GM23338 (cell line): ENCODE data around the gene EML4. TPM values are rescaled to one million over a fixed set of nuclear protein-coding genes. Genes with fewer than 3 reads are reported as not detected.

Experiments
- ATAC-seq: fragments of 200-7000 bp; cut with Tn5 transposase; 3 replicates; pipeline ENCODE4 v1.9.1; 2020
- DNase-seq: peaks from one replicate; pipeline ENCODE4 v3.0.0-alpha.2; 2015; ENCODE audit warnings: low spot score
- H2AFZ ChIP-seq: fragments of 200-600 bp; sonication (generic); 2 replicates; pipeline ENCODE4 v1.8.0; 2016; ENCODE audit warnings: antibody characterized with exemption, mild to moderate bottlenecking, moderate library complexity
- H3F3A ChIP-seq: fragments of 200-600 bp; sonication (generic); replicated peaks from 2 replicates; pipeline ENCODE4 v1.8.0; 2017; ENCODE audit warnings: antibody characterized with exemption, mixed run types, low read depth
- H3K27ac ChIP-seq: fragments of 200-600 bp; sonication (generic); 2 replicates; pipeline ENCODE4 v1.6.1; 2016; ENCODE audit warnings: low read depth
- H3K27me3 ChIP-seq: fragments of 200-600 bp; sonication (generic); 2 replicates; pipeline ENCODE4 v1.8.0; 2016; ENCODE audit warnings: mild to moderate bottlenecking, mixed run types, moderate library complexity; ENCODE audit not compliant: insufficient read depth
- H3K36me3 ChIP-seq: fragments of 200-600 bp; sonication (generic); 2 replicates; pipeline ENCODE4 v1.8.0; 2016; ENCODE audit warnings: mild to moderate bottlenecking; ENCODE audit not compliant: insufficient read depth
- H3K4me1 ChIP-seq: fragments of 200-600 bp; sonication (generic); 2 replicates; pipeline ENCODE4 v1.8.0; 2016; ENCODE audit warnings: mild to moderate bottlenecking, moderate library complexity; ENCODE audit not compliant: insufficient read depth
- H3K4me2 ChIP-seq: fragments of 200-600 bp; sonication (generic); 2 replicates; pipeline ENCODE4 v1.7.1; 2017; ENCODE audit warnings: mixed run types
- H3K4me3 ChIP-seq: fragments of 200-600 bp; sonication (generic); 2 replicates; pipeline ENCODE4 v1.6.1; 2016; ENCODE audit warnings: mixed run types
- H3K79me2 ChIP-seq: fragments of 200-600 bp; sonication (generic); replicated peaks from 2 replicates; pipeline ENCODE4 v1.8.0; 2017; ENCODE audit warnings: mild to moderate bottlenecking; ENCODE audit not compliant: insufficient read depth
- H3K9me2 ChIP-seq: fragments of 200-600 bp; sonication (generic); 2 replicates; pipeline ENCODE4 v1.8.0; 2017; ENCODE audit not compliant: insufficient read depth
- H4K20me1 ChIP-seq: fragments of 200-600 bp; sonication (generic); replicated peaks from 2 replicates; pipeline ENCODE4 v1.8.0; 2017; ENCODE audit warnings: mild to moderate bottlenecking; ENCODE audit not compliant: insufficient read depth
- H3K27ac Mint-ChIP-seq: 2 replicates; pipeline ENCODE4 v1.8.0; 2020; ENCODE audit warnings: inconsistent platforms, mild to moderate bottlenecking, moderate library complexity, mixed read lengths
- H3K27me3 Mint-ChIP-seq: 3 replicates; pipeline ENCODE4 v1.8.0; 2022; ENCODE audit warnings: low read depth, mild to moderate bottlenecking, moderate library complexity, mixed read lengths, inconsistent platforms; ENCODE audit not compliant: insufficient read depth, poor library complexity
- H3K36me3 Mint-ChIP-seq: 3 replicates; pipeline ENCODE4 v1.8.0; 2021; ENCODE audit warnings: low read depth, mild to moderate bottlenecking, inconsistent platforms, moderate library complexity, mixed read lengths
- H3K4me1 Mint-ChIP-seq: 3 replicates; pipeline ENCODE4 v1.8.0; 2020; ENCODE audit warnings: mild to moderate bottlenecking, inconsistent platforms, mixed read lengths
- H3K4me3 Mint-ChIP-seq: 3 replicates; pipeline ENCODE4 v1.8.0; 2021; ENCODE audit warnings: moderate library complexity, mild to moderate bottlenecking, inconsistent platforms, mixed read lengths
- H3K9me3 Mint-ChIP-seq: 3 replicates; pipeline ENCODE4 v1.8.0; 2020; ENCODE audit warnings: moderate library complexity, mild to moderate bottlenecking, inconsistent platforms, mixed read lengths
- CREB1 ChIP-seq: fragments of 250-450 bp; sonication (Bioruptor Pico); IDR thresholded peaks from 2 replicates; pipeline ENCODE4 v1.5.0; 2020; ENCODE audit warnings: low read depth, mild to moderate bottlenecking, moderate library complexity
- EZH2 ChIP-seq: fragments of 200-600 bp; sonication (generic); IDR thresholded peaks from one replicate; pipeline ENCODE4 v1.8.0; 2017; ENCODE audit warnings: antibody characterized with exemption, mild to moderate bottlenecking, low read depth; ENCODE audit not compliant: unreplicated experiment
- EZH2phosphoT487 ChIP-seq: fragments of 200-600 bp; sonication (generic); IDR thresholded peaks from one replicate; pipeline ENCODE4 v1.8.1; 2018; ENCODE audit warnings: antibody characterized with exemption; ENCODE audit not compliant: unreplicated experiment
- JUNB ChIP-seq: IDR thresholded peaks from one replicate; pipeline ENCODE4 v1.6.1; 2016; ENCODE audit warnings: antibody characterized with exemption; ENCODE audit not compliant: unreplicated experiment
- NANOG ChIP-seq: IDR thresholded peaks from 2 replicates; pipeline ENCODE4 v1.6.1; 2016; ENCODE audit warnings: antibody characterized with exemption, borderline replicate concordance
- POLR2AphosphoS5 ChIP-seq: IDR thresholded peaks from 2 replicates; pipeline ENCODE4 v1.6.1; 2016; ENCODE audit warnings: antibody characterized with exemption, low read depth
- STAT1 ChIP-seq: IDR thresholded peaks from one replicate; pipeline ENCODE4 v1.6.1; 2016; ENCODE audit warnings: antibody characterized with exemption; ENCODE audit not compliant: unreplicated experiment
- ZNF114 ChIP-seq: fragments of 250-450 bp; sonication (Bioruptor Pico); IDR thresholded peaks from 2 replicates; pipeline ENCODE4 v1.5.0; 2020; ENCODE audit warnings: mild to moderate bottlenecking, moderate library complexity
- ZNF331 ChIP-seq: fragments of 250-450 bp; sonication (Bioruptor Pico); IDR thresholded peaks from 2 replicates; pipeline ENCODE4 v1.5.0; 2020; ENCODE audit warnings: low read depth, mild to moderate bottlenecking, moderate library complexity
- polyA plus RNA-seq: library from polyadenylated mRNA; unstranded; fragments of >200 nt; fragmentation: Nextera tagmentation; extraction: Ambion mirVana; gene quantifications from 2 replicates; pipeline ENCODE4 v1.2.1, GENCODE V29; 2016
- total RNA-seq: library from RNA; depleted of rRNA; stranded (reverse); fragments of >200 nt; shearing (Covaris generic); gene quantifications from 2 replicates; pipeline ENCODE4 v1.2.3, GENCODE V29; 2014
- TF ChIP-seq, protein P1 (sequence below): IDR thresholded peaks from one replicate; pipeline ENCODE4 v1.6.1; 2018; ENCODE audit warnings: antibody characterized with exemption; ENCODE audit not compliant: unreplicated experiment
- TF ChIP-seq, protein P2 (sequence below), 2 experiments: fragments of 200-600 bp in 1 of 2; sonication (generic) in 1 of 2; conservative IDR thresholded peaks; 2 replicates each; pipeline versions ENCODE4 v1.5.1 to v1.6.1; 2016 to 2017; ENCODE audit warnings: antibody characterized with exemption in 2 of 2, low read depth in 2 of 2, mild to moderate bottlenecking in 2 of 2, moderate library complexity in 1 of 2
- TF ChIP-seq, protein P3 (sequence below): IDR thresholded peaks from 2 replicates; pipeline ENCODE4 v1.6.1; 2016; ENCODE audit warnings: antibody characterized with exemption
- TF ChIP-seq, protein P4 (sequence below): fragments of 250-450 bp; sonication (Bioruptor Pico); IDR thresholded peaks from 2 replicates; pipeline ENCODE4 v1.5.0; 2020; ENCODE audit warnings: mild to moderate bottlenecking, moderate library complexity

EML4 gene
- total and polyA plus RNA-seq, 2 experiments from 2014 or later: 65.3 to 115 TPM

DNA sequence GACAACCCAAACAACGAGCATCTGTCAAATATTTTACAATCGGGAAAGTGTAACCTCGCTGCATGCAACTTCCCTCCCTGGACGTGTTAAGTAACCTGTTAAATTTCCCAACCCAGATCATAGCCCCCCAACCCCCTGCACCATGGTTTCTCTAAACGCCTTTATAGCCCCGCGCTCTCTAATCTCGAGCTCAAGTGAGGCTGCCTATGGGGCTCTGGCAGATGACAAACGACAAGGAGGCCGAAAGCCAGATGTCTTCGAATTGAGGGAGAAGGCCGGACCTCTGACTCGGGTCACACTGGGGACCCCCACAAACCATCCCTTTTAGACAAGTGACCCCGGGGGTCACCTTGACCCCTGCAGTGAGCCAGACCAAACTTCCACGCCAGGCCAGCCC is 191.3 kb downstream of the EML4 start:
- Mint-ChIP-seq H3K27ac (peak overlapping the region; percentile 100), H3K4me3 (peak overlapping the region; percentile 95), H3K27me3 (peaks cover 12% of the 10 kb centered on the region), H3K36me3 (no peaks in the 10 kb centered on the region), H3K9me3 (no peaks in the 10 kb centered on the region), H3K4me1 (peaks cover 25% of the 10 kb centered on the region)
- Histone ChIP-seq H3K9me2 (no peaks in the 10 kb centered on the region), H3K4me3 (peak overlapping the region; percentile 96), H3F3A (no peaks in the 10 kb centered on the region; the same call in 1 of the 2 replicates), H3K27me3 (no peaks in the 10 kb centered on the region), H3K36me3 (no peaks in the 10 kb centered on the region), H3K79me2 (peaks cover 54% of the 10 kb centered on the region), H4K20me1 (peaks cover 27% of the 10 kb centered on the region), H3K27ac (no peak overlapping the region; the same call in 1 of the 2 replicates), H3K4me1 (peaks cover 19% of the 10 kb centered on the region), H3K4me2 (peak overlapping the region; percentile 99), H2AFZ (peak overlapping the region; percentile 9; the same call in 1 of the 2 replicates)
- no peak for DNase-seq
- TF ChIP-seq ZNF331 (CRISPR knock-in tag): no peak
- TF ChIP-seq EZH2phosphoT487: no peak
- TF ChIP-seq NANOG: no peak
- TF ChIP-seq, protein P1, sequence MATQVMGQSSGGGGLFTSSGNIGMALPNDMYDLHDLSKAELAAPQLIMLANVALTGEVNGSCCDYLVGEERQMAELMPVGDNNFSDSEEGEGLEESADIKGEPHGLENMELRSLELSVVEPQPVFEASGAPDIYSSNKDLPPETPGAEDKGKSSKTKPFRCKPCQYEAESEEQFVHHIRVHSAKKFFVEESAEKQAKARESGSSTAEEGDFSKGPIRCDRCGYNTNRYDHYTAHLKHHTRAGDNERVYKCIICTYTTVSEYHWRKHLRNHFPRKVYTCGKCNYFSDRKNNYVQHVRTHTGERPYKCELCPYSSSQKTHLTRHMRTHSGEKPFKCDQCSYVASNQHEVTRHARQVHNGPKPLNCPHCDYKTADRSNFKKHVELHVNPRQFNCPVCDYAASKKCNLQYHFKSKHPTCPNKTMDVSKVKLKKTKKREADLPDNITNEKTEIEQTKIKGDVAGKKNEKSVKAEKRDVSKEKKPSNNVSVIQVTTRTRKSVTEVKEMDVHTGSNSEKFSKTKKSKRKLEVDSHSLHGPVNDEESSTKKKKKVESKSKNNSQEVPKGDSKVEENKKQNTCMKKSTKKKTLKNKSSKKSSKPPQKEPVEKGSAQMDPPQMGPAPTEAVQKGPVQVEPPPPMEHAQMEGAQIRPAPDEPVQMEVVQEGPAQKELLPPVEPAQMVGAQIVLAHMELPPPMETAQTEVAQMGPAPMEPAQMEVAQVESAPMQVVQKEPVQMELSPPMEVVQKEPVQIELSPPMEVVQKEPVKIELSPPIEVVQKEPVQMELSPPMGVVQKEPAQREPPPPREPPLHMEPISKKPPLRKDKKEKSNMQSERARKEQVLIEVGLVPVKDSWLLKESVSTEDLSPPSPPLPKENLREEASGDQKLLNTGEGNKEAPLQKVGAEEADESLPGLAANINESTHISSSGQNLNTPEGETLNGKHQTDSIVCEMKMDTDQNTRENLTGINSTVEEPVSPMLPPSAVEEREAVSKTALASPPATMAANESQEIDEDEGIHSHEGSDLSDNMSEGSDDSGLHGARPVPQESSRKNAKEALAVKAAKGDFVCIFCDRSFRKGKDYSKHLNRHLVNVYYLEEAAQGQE: no peak
- TF ChIP-seq ZNF114 (CRISPR knock-in tag): no peak
- TF ChIP-seq EZH2: no peak
- TF ChIP-seq CREB1 (CRISPR knock-in tag): no peak
- TF ChIP-seq, protein P2, sequence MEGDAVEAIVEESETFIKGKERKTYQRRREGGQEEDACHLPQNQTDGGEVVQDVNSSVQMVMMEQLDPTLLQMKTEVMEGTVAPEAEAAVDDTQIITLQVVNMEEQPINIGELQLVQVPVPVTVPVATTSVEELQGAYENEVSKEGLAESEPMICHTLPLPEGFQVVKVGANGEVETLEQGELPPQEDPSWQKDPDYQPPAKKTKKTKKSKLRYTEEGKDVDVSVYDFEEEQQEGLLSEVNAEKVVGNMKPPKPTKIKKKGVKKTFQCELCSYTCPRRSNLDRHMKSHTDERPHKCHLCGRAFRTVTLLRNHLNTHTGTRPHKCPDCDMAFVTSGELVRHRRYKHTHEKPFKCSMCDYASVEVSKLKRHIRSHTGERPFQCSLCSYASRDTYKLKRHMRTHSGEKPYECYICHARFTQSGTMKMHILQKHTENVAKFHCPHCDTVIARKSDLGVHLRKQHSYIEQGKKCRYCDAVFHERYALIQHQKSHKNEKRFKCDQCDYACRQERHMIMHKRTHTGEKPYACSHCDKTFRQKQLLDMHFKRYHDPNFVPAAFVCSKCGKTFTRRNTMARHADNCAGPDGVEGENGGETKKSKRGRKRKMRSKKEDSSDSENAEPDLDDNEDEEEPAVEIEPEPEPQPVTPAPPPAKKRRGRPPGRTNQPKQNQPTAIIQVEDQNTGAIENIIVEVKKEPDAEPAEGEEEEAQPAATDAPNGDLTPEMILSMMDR (conservative IDR thresholded peaks at IDR 0.05; ENCODE audit: low read depth in 2 of 2): no peak
- TF ChIP-seq STAT1: no peak
- TF ChIP-seq, protein P3, sequence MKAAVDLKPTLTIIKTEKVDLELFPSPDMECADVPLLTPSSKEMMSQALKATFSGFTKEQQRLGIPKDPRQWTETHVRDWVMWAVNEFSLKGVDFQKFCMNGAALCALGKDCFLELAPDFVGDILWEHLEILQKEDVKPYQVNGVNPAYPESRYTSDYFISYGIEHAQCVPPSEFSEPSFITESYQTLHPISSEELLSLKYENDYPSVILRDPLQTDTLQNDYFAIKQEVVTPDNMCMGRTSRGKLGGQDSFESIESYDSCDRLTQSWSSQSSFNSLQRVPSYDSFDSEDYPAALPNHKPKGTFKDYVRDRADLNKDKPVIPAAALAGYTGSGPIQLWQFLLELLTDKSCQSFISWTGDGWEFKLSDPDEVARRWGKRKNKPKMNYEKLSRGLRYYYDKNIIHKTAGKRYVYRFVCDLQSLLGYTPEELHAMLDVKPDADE: no peak
- TF ChIP-seq, protein P4, sequence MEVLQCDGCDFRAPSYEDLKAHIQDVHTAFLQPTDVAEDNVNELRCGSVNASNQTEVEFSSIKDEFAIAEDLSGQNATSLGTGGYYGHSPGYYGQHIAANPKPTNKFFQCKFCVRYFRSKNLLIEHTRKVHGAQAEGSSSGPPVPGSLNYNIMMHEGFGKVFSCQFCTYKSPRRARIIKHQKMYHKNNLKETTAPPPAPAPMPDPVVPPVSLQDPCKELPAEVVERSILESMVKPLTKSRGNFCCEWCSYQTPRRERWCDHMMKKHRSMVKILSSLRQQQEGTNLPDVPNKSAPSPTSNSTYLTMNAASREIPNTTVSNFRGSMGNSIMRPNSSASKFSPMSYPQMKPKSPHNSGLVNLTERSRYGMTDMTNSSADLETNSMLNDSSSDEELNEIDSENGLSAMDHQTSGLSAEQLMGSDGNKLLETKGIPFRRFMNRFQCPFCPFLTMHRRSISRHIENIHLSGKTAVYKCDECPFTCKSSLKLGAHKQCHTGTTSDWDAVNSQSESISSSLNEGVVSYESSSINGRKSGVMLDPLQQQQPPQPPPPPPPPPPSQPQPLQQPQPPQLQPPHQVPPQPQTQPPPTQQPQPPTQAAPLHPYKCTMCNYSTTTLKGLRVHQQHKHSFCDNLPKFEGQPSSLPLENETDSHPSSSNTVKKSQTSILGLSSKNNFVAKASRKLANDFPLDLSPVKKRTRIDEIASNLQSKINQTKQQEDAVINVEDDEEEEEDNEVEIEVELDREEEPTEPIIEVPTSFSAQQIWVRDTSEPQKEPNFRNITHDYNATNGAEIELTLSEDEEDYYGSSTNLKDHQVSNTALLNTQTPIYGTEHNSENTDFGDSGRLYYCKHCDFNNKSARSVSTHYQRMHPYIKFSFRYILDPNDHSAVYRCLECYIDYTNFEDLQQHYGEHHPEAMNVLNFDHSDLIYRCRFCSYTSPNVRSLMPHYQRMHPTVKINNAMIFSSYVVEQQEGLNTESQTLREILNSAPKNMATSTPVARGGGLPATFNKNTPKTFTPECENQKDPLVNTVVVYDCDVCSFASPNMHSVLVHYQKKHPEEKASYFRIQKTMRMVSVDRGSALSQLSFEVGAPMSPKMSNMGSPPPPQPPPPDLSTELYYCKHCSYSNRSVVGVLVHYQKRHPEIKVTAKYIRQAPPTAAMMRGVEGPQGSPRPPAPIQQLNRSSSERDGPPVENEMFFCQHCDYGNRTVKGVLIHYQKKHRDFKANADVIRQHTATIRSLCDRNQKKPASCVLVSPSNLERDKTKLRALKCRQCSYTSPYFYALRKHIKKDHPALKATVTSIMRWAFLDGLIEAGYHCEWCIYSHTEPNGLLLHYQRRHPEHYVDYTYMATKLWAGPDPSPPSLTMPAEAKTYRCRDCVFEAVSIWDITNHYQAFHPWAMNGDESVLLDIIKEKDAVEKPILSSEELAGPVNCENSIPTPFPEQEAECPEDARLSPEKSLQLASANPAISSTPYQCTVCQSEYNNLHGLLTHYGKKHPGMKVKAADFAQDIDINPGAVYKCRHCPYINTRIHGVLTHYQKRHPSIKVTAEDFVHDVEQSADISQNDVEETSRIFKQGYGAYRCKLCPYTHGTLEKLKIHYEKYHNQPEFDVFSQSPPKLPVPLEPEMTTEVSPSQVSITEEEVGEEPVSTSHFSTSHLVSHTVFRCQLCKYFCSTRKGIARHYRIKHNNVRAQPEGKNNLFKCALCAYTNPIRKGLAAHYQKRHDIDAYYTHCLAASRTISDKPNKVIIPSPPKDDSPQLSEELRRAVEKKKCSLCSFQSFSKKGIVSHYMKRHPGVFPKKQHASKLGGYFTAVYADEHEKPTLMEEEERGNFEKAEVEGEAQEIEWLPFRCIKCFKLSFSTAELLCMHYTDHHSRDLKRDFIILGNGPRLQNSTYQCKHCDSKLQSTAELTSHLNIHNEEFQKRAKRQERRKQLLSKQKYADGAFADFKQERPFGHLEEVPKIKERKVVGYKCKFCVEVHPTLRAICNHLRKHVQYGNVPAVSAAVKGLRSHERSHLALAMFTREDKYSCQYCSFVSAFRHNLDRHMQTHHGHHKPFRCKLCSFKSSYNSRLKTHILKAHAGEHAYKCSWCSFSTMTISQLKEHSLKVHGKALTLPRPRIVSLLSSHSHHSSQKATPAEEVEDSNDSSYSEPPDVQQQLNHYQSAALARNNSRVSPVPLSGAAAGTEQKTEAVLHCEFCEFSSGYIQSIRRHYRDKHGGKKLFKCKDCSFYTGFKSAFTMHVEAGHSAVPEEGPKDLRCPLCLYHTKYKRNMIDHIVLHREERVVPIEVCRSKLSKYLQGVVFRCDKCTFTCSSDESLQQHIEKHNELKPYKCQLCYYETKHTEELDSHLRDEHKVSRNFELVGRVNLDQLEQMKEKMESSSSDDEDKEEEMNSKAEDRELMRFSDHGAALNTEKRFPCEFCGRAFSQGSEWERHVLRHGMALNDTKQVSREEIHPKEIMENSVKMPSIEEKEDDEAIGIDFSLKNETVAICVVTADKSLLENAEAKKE (CRISPR knock-in tag): no peak
- no peak for TF ChIP-seq JUNB
- TF ChIP-seq POLR2AphosphoS5: no peak
- no peak for ATAC-seq
